Cardiac muscle cell (in vitro differentiated cells and primary cell): ENCODE results near the gene YPEL4. TPM values are rescaled to one million over a fixed set of nuclear protein-coding genes. Genes with fewer than 3 reads are reported as not detected.
"Not testable (repeated sequence)": the region's sequence is repeated elsewhere in the genome, so short reads cannot be mapped to it uniquely, and the experiment has no call there.

Experiments
- DNase-seq, 2 donors: peaks; one replicate each; pipeline versions ENCODE4 v3.0.0 to v3.0.0-alpha.2; 2010 to 2017; ENCODE audit warnings: low read depth in 1 of 2, low spot score in 1 of 2
- H3K27ac ChIP-seq: fragments of 200-600 bp; sonication (generic); 2 replicates; pipeline ENCODE4 v1.5.1; 2016
- H3K27me3 ChIP-seq: fragments of 200-600 bp; sonication (generic); 2 replicates; pipeline ENCODE4 v1.6.0; 2016; ENCODE audit warnings: control low read depth
- H3K36me3 ChIP-seq: fragments of 200-600 bp; sonication (generic); 2 replicates; pipeline ENCODE4 v1.5.1; 2016; ENCODE audit warnings: control low read depth
- H3K4me1 ChIP-seq: fragments of 200-600 bp; sonication (generic); 2 replicates; pipeline ENCODE4 v1.8.1; 2017; ENCODE audit warnings: low read depth, mild to moderate bottlenecking, mixed run types
- H3K4me3 ChIP-seq: fragments of 200-600 bp; sonication (generic); 2 replicates; pipeline ENCODE4 v1.5.1; 2016; ENCODE audit warnings: mild to moderate bottlenecking
- H3K9me3 ChIP-seq: fragments of 200-600 bp; sonication (generic); 2 replicates; pipeline ENCODE4 v1.5.1; 2017; ENCODE audit warnings: low read depth, mild to moderate bottlenecking, control low read depth
- CTCF ChIP-seq: IDR thresholded peaks from 2 replicates; pipeline ENCODE4 v1.5.1; 2012; ENCODE audit warnings: low read depth, mild to moderate bottlenecking, low read length
- polyA plus RNA-seq: library from polyadenylated mRNA; unstranded; fragments of >200 nt; fragmentation: Nextera tagmentation; extraction: Ambion mirVana; gene quantifications from 2 replicates; pipeline ENCODE4 v1.2.1, GENCODE V29; 2016
- total RNA-seq: library from RNA; depleted of rRNA; stranded (reverse); fragments of >200 nt; gene quantifications from 2 replicates; pipeline ENCODE4 v1.2.3, GENCODE V29; 2016

The YPEL4 gene
- total RNA-seq: 0.70 and 1.3 TPM in 2 replicates
- 1.1 and 2.1 TPM in 2 replicates for polyA plus RNA-seq

DNA sequence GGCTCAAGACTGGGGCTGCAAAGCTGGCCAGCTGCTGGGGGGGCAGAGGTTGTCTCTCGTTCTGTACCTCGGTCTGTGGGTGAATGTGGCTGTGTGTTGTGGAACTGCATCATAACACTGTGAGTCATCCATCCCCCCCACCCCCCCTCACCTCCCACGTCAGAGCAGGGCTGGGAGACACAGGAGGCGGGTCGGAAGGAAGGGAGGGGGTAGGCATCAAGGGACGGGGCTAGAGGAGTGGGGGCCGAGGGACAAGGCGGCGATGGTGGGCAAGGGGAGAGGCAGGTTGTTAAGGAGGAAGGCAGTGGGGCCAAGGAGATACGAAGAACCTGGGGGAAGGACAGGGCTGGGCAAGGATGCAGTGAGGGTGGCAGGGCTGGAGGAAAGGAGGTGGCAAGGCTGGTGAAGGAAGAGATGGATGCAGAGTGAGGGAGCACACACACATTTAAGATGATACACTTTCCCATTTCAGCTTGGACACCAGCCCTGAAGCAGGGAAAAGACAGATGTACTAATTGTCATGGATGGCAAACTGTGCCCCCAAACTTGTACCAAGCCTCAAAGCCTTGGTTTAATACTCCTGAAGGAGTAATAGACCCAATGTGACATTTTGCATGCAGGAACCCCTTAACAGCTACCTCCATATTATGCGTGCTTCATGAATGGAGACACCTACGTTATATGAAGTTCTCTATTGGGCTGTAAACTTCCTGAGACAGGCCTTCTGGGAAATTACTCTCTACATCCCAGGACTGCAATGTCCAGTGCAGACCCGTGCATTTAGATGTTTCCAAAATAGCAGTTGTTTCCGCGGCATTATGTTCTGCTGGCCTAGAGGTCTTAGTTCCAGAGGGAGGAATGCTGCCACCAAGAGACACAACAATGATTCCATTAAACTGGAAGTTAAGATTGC lies at the start of gene YPEL4:
TSS of gene YPEL4 (minus strand) at position 87 of the 913 bp plus-strand sequence. CDS start 2,805 bp downstream, outside the sequence.
- Histone ChIP-seq H3K36me3 (no peaks in the 10 kb centered on the region), H3K4me3 (peak within 1 kb of the TSS; percentile 26), H3K27me3 (no peaks in the 10 kb centered on the region), H3K9me3 (no peaks in the 10 kb centered on the region), H3K4me1 (peaks cover 54% of the 10 kb centered on the region), H3K27ac (peak within 1 kb of the TSS; percentile 36)
- peak; percentile 63 to 87 for DNase-seq
- TF ChIP-seq CTCF: no peak

DNA sequence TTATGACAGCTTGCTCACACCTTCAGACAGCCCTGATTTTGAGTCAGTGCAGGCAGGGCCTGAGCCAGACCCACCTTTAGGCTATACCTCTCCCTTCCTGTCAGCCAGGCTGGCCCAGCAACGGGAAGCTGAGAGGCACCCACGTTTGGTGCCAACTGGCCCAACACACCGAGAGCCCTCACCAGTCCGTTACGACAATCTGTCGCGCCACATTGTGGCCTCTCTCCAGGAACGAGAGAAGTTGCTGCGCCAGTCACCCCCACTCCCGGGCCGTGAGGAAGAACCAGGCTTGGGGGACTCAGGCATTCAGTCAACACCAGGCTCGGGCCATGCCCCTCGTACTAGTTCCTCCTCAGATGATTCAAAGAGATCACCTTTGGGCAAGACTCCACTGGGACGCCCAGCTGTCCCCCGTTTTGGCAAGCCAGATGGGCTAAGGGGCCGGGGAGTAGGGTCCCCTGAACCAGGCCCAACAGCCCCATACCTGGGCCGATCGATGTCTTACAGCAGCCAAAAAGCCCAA lies 49.2 kb upstream of the YPEL4 start:
- Histone ChIP-seq H3K27me3 (no peaks in the 10 kb centered on the region), H3K36me3 (peaks cover 65% of the 10 kb centered on the region), H3K9me3 (no peaks in the 10 kb centered on the region), H3K27ac (no peak overlapping the region), H3K4me1 (no peaks in the 10 kb centered on the region), H3K4me3 (no peak overlapping the region)
- TF ChIP-seq CTCF: no peak
- DNase-seq: no peak

- H3K9me3 ChIP-seq, H3K4me3 ChIP-seq, H3K27ac ChIP-seq, H3K4me1 ChIP-seq, DNase-seq, H3K27me3 ChIP-seq: not testable (repeated sequence)
- H3K36me3 ChIP-seq: peaks cover 65% of the 10 kb centered on the region
Measured at GRCh38 chr11:57690474-57690873, 40.8 kb upstream of the YPEL4 start.

- TF ChIP-seq CTCF: no peak
- DNase-seq: no peak
- Histone ChIP-seq H3K4me3 (no peak overlapping the region), H3K9me3 (no peaks in the 10 kb centered on the region), H3K27ac (no peak overlapping the region), H3K27me3 (no peaks in the 10 kb centered on the region), H3K36me3 (peaks cover 17% of the 10 kb centered on the region), H3K4me1 (no peaks in the 10 kb centered on the region)
Measured at GRCh38 chr11:57681168-57681567, 31.5 kb upstream of the YPEL4 start.

DNA sequence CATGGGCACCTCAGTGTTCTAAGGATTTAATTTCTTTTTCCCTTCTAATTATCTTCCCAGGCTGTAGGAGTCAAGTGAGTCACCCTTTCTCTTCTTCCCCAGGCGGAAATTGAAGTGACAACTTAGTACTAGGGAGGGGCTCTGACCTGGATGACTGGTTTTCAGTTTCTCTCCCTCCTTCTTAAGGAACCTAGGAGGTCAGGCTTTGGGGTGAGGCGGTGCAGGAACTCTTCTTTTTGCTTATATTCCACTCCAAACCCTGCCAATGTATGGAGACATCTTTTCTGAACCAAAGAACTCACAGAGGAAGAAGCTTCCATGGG lies 30.8 kb upstream of the YPEL4 start:
- no peaks in the 10 kb centered on the region for H3K27me3 ChIP-seq
- H3K9me3 ChIP-seq: no peaks in the 10 kb centered on the region
- no peak for TF ChIP-seq CTCF
- DNase-seq: peak in 1 of 2 donors; percentile 38
- H3K4me1 ChIP-seq: no peaks in the 10 kb centered on the region
- H3K27ac ChIP-seq: no peak overlapping the region
- H3K4me3 ChIP-seq: no peak overlapping the region
- peaks cover 17% of the 10 kb centered on the region for H3K36me3 ChIP-seq

GRCh38 chr11:57679396-57679795 lies 29.7 kb upstream of the YPEL4 start:
- Histone ChIP-seq H3K27ac (no peak overlapping the region), H3K9me3 (no peaks in the 10 kb centered on the region), H3K36me3 (peaks cover 20% of the 10 kb centered on the region), H3K27me3 (no peaks in the 10 kb centered on the region), H3K4me1 (no peaks in the 10 kb centered on the region), H3K4me3 (no peak overlapping the region)
- no peak for TF ChIP-seq CTCF
- DNase-seq: no peak
